GM12873 (cell line): ENCODE measurements around the gene TMEM51.

Source experiments
- CTCF ChIP-seq: IDR thresholded peaks from 2 replicates; pipeline ENCODE4 v1.5.1; 2012; ENCODE audit warnings: low read depth, mild to moderate bottlenecking, moderate library complexity, low read length, control low read depth; ENCODE audit not compliant: insufficient read depth; ENCODE audit errors: missing control alignments

TMEM51 gene

GRCh38 chr1:15110867-15111230 lies 42.7 kb upstream of the TMEM51 start:
- TF ChIP-seq CTCF, result no peak

GRCh38 chr1:15113146-15113545 lies 40.4 kb upstream of the TMEM51 start:
- no peak for TF ChIP-seq CTCF

- no peak for TF ChIP-seq CTCF
These were observed 38.7 kb upstream of the TMEM51 start for GRCh38 chr1:15114884-15115283.

GRCh38 chr1:15115542-15116330 lies 37.8 kb upstream of the TMEM51 start:
- no peak for TF ChIP-seq CTCF

GRCh38 chr1:15116966-15117365 lies 36.6 kb upstream of the TMEM51 start:
- no peak for TF ChIP-seq CTCF

- TF ChIP-seq CTCF, result no peak
These were observed 35.7 kb upstream of the TMEM51 start for GRCh38 chr1:15117671-15118325.

GRCh38 chr1:15118579-15118978 lies 35.0 kb upstream of the TMEM51 start:
- TF ChIP-seq CTCF, result no peak
